NK-92 treated with Interleukin-12 subunit alpha and Interleukin-12 subunit beta, amount 100 ng/mL, for 24 hours (cell line): ENCODE results near the gene C1orf159.
"Not testable (repeated sequence)": the region's sequence is repeated elsewhere in the genome, so short reads cannot be mapped to it uniquely, and the experiment has no call there.

Source experiments
- DNase-seq: peaks from one replicate; lab custom pipeline; 2025; lab: John Stamatoyannopoulos, UW

C1orf159 gene

DNA sequence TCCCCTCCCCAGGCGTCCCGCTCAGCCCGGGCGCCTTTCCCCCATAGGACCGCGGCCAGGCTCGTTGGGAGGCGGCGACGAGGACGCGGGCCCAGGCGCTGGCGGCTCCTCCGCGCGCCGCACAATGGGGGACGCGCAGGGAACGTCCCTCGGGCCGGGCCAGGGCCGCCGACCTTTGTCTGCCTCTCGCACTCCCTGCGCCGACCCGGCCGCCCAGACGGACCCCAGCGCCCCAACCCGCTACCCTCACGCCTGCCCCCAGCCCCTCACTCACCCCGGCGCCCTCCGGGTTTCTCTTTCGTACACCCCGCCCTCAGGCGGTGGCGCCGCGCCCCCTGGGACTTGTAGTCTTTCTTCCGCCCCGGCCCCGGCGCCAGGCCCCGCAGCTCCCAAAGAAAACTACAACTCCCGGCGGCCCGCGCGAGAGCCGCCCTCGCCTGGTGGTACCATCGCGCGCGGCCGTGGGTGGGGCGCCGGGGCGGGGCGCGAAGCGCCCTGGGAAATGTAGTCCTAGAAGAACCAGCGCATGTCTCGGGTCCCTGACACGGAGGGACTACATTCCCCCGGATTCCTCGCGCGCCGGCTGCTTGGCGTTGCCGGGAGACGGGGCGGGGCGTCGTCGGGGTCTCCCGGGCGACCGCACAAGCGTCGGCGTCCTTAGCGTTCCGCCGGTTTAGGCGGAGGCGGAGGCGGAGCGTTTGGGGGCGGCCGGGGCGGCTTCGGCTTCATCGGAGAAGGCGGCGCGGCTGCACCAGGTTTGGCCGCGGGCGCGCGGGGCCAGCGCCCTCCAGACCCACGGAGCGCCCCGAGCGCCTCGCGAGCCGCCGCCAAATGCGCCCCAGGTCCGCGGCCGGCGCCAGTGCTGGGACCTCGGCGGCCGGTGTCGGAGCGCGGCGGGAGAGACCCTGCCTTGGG, at the start of gene C1orf159:
C1orf159 (minus strand) TSS at position 304 of the 915 bp plus-strand sequence. CDS start 24,546 bp downstream, outside the sequence.
- DNase-seq: peak; percentile 92

DNA sequence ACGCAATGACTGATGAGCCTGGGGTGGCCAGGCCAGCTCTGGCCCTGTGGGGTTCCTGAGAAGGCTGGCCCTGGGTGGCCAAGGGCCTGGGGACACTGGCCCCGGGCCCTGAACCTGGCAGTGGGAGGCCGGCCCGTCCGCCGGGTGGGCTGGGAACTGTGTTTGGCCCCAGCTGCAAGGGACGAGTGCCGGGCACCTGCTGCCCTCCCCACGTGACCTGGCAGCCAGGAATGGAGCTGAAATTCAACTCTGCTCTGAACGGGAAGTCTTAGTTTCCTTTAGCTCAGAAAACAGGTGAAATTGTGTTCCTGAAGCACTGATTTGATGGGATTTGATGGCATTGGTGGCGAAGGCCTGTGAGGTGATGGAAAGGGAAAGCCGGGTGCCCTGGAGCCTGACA, 49.6 kb upstream of the C1orf159 start:
- no peak for DNase-seq

DNA sequence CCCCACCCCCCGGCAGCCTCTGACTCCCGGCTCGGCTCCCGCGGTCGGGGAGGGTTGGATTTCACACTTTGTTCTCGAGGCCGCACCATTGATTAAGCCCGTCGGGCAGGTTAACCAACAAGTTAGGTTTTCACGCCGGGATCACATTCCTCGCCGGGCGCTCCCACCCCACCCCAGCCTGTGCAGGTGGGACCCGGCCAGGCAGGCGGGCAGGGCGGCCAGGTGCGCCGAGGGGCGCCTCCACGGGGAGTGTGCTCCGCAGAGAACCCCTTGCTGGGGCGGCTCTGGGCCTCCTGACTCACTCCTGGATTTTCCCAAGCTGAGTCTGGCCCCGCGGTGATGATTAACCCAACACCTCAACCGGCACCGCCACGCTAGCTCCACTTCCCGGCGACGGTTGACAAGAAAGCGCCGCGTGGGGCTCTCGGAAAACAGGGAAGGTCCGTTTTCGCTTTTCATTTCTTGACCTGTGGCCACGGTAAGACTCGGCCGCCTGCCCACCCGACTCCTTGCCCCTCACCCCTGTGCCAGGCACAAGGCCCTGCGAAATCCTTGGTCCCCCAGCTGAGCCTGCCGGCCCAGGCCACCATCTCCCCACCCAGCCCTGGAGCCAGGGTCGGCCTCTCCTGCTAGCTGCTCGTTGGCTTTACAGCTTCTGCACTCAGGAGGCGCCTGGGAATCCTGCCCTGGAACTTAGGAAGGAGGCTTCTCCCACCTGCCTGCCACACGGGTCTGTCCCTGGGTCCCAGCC, 49.0 kb upstream of the C1orf159 start:
- DNase-seq: no peak

DNA sequence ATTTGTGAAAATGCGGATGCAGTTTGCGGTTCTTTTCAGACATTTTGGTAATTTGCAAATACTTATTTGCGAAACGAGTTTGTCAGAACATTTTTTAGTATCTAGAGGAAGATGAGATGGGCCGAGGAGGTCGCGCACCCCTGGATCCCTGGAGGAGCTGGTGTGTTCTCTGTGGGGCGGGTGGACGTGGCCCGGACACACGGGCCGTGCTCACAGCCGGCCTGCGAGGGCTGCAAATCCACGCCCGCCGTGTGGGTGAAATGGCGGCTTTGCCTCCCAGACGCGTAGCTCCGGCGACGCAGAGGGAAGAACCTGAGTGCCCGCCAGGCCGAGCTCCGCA, 48.4 kb upstream of the C1orf159 start:
- no peak for DNase-seq

DNA sequence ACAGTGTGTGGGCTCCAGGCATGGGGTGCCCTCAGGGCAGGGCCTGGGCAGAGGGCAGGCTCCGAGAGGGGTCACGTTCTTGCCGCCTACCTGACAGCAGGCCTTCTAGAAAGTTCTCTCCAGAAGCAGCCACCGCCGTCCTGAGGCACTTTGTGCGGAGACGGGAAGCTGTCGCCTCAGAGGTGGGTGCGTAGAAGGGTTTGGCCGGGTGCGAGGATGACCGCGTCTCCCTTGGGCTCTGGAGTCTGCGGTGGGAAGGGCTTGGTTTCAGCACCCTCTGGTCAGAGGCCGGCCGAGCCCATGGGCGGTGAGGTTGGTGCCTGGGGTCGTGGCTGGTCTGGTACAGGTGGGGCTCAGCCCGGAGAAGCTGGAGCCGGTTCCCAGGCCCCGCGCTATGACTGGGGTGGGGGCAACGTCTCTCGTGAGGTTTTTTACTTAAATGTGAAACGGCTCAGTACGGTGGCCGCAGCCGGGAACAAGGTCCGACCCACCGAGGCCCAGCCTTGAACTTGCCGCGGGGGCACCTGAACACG, 47.7 kb upstream of the C1orf159 start:
- no peak for DNase-seq

DNA sequence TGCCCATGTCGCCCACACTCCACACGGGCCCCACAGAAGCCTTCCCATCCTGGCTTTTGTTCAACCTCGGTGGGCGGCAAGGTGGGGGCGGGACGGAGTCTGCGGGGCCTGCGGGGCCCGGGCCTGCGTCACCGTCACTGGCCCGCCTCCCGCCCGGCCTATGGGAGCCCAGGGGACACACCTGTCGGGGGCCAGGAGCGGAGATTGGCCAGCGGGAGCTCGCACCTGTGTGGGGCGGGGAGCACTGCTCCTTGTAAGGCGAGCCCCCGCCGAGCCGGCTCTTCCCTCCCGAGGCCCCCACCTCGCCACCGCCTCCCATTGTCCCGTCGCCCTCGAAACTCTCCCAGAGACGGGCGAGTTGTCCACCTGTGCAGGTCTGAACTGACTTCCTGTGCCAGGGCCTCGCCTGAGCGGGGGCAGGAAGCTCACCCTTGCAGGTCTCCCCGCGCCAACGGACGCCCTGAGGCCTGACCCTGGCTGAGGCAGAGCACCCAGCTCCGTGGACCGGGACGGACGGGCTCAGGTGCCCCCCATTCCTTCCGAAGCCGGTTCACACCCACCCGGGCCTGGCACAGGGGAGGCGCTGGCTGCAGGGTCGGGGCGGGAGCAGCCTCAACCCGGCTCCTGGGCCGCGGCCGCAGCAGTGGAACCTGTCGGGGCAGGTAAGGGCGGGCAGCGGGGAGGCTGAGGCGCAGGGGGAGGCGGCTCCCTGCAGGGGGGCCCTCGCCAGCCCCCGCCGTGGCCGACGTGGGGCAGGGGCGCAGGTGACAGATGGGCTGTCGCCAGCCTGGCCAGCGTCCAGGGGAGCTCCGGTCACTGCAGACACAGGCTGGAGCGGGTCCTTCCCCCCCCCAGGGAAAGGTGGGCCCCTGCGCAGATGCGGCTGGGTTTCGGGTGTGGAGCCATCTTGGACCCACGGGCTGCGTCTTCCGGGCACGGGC, 47.0 kb upstream of the C1orf159 start:
- DNase-seq: no peak

DNA sequence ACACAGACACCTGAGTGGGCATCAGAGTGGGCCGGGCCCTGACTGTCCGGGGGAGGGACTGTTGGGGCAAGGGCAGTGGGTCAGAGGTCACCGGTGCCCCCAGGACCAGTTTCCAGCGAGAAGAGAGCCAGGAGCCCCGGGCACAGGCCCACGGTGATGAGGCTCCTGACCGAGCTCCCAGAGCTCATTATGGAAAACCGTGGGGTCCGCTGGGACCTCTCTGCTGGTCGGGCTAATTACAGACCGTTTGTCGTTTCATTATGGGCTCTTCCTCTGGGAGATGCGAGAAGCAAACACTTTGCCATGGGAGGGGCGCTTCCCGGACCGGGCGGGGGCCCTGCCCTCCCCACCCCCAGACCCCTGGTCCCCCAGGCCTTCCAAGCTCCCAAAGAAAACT, 45.8 kb upstream of the C1orf159 start:
- DNase-seq: no peak

DNA sequence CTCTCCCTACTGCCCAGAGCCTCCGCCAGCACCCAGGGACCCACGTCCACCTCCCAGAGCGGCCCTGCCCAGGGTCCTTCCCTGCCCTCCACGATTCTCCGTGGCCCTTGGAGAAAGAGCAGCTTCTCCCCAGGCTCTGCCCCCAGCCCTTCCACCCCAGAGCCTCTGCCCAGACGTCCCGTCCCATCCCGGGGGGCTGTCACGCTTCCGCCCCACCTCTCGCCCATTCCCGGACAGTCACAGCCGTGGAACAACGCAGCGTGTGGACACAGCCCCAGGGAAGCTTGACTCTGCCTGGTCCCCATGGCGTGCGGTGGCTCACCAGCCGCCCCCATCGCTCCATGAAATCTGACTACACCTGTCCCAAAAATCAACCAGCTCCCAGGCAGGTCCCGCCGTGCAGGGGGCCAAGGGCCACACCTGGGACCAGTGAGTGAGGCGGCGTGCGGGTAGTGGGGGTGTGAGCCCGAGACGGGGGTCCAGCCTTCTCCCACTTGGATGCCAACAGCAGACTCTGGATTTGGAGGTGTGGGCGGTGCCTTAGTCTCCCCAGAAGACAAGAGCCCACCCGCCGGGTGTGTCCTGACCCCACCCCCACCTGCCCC, 45.3 kb upstream of the C1orf159 start:
- no peak for DNase-seq

DNA sequence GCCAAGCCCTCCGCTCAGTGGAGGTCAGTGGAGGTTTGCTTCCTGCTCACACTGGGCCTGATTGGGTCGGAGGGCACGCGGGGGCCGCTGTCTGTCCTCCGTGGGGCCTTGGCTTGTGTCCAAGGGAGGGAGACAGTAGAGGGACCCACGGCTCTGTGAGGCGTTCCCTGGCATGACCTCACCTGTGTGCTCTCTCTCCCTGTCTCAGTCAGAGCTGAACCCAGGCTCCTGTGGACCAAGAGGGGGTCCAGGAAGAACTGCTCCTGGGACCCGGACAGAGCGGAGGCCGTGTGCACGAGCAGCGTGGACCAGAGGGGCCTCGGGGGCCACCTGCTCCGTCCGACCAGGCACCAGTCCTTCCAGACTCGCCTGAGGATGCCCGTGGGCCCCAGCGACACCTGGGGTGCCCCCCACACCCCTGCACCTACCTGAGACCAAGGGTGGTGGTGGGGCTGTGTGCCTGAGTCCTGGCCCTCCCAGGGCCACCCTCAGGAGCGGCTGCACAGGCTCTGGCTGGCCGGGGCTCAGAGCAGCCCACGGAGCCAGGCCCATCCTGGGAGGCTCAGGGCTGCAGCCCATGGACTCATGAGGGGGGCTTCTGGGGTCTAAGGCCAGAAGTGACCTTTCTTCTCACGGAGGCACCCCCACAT, 44.5 kb upstream of the C1orf159 start:
- no peak for DNase-seq

DNA sequence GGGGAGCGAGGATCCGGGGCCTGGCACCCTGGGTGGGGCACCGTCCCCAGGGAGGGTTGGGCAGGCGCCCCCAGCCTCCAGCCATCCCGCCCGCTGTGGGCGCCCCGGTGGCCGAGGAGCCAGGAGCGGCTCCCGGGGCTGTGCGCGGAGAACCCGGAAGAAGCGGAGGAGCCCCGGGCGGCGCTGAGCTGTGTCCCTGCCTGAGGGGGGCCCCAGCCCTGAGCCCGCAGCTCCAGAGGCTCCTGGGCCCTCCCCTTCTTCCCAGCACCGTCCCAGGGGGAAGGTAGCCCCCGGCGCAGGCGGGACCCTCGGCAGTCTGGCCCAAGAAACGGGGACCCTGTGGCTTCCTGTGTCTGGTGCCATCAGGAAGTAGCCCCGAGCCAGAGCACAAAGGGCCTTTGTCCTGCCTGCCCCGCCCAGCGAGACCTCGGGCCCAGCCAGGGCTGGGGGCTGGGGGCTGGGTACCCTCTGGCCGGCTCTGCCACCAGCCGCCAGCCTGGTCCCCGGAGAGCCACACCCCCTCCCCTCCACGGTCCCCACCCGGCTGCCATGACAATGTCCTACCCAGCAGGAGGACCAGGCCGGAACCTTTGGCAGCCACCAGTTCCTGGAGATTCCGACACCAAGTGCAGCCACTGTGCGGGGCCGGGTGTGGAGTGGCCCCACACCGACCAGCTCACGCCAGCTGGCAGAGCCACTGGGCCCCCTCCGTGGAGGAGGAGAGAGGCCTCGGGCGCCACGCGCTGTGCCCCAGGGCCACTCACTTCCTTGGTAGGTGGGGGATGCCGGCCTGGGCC, 42.2 kb upstream of the C1orf159 start:
- DNase-seq: no peak

DNA sequence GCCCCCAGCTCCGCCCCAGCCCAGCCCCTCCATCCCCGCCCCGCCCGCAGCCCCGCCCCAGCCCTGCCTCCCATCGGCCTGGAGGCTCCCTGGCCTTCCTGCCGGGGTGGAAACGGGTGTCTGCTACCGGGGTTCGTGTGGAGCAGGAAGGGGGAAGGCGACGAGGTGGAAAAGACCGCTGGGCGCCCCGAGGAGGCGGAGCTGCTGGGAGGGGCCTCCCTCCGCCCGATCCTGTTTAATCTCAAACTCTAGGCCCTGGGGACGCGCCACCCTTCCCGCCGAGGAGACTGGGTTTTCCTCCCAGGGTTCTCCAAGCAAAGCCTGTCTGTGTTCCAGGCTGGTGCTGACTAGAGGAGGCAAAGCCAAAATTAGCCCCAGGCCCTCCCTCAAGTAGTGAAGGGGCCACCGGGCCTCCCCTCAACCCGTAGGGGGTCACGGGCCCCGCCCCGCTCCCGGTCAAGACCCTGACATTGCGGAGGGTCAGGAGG, 41.6 kb upstream of the C1orf159 start:
- DNase-seq: peak; percentile 32

DNA sequence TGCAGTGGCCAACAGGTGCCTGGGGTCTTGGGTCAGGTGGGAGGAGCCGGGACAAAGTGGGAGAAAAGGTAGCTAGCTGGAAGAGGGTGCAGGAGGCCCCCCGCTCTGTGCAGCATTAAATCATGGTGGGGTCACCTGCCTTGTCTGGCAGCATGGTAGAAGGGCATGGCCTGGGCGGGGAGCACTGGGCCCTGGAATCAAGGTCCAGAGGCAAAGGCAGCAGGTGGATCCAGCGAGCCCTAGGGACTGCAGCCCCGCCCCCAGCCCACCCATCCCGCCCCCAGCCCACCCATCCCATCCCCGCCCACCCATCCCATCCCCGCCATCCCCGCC, 41.1 kb upstream of the C1orf159 start:
- no peak for DNase-seq

DNA sequence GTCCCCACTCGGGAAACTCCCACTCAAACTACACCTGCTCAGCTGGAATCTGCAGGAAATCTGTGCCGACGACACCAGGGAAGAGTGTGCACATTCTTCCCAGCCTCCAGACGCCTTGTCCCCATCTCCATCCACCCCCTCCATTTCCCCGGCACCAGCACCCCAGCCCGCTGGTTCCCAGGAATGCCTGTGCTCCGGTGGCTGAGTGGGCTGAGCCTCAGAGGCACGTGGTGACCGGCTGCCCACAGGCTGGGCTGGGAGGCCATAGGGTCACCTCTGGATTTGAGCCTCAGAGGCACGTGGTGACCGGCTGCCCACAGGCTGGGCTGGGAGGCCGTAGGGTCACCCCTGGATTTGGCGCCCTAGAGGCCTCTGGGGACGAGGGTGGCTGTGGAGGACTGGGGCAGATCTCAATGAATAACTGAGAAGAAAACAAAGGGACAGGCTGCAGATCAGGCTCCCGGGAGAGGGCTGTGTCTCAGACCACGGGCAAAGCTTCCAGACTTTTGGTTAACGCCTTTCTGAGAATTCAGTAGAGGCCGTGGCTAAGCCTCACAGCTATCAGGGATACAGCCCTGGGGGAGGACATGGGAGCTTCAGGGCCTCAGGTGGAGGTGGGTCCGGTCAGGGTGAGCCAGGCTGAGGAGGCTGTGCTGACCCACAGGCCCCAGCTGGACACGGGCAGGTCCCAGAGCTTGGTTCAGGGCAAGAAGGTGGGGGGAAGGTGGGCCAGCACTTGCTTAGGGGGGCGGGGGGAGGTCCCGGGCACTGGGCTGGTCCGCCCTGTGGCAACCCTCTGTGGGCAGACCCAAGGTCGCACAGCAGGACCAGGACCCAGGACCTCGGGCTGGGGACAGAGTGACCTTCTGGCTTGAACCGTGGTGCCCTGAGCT, 40.5 kb upstream of the C1orf159 start:
- DNase-seq: no peak

DNA sequence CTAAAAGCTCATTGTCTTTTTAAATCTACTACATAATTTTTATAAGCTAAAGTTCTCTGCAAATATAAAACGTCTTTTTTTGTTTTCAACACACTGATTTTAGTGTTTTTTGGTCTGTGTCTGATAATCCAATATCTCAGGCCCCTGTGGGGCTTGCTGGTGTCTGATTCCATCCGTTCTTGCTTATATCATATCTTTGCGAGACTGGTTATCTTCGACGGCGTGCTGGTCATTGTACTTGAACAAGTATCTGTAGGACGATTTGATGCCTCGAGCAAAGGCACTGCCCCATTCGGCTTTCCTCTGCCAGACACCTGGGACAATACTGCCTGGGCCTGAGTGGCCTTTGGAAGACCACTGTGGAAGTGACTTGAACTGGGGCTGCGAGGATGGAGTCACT, 39.4 kb upstream of the C1orf159 start:
- no peak for DNase-seq

DNA sequence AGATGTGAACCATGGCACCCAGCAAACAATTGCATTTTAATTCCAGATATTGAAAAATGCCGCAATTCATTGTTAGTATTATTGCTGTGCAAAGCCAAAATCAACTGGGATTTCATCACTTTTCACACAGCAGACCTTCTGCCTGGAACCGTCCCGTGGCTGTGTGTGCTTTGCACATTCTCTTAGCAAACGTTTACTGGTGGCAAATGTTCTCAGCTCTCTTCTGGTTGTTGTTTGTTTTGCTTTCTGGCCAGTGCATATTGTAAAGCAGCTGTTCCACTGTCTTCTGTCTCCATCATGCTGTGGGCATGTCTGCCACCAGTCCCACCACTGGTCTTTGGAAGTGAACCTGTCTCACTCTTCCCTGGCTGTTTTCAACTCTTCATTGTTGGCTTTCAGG, 38.0 kb upstream of the C1orf159 start:
- DNase-seq: no peak

DNA sequence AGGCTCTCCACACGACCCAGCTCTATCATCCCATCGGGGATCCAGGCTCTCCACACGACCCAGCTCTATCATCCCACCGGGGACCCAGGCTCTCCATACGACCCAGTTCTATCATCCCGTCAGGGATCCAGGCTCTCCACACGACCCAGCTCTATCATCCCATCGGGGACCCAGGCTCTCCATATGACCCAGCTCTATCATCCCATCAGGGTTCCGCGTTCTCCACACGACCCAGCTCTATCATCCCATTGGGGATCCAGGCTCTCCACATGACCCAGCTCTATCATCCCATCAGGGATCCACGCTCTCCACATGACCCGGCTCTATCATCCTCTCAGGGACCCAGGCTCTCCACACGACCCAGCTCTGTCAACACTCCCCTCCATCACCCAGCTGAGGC, 37.3 kb upstream of the C1orf159 start:
- not testable (repeated sequence) for DNase-seq

DNA sequence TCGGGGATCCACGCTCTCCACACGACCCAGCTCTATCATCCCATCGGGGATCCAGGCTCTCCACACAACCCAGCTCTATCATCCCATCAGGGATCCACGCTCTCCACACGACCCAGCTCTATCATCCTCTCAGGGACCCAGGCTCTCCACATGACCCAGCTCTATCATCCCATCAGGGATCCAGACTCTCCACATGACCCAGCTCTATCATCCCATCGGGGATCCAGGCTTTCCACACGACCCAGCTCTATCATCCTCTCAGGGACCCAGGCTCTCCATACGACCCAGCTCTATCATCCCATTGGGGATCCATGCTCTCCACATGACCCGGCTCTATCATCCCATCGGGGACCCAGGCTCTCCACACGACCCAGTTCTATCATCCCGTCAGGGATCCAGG, 36.5 kb upstream of the C1orf159 start:
- DNase-seq: not testable (repeated sequence)

DNA sequence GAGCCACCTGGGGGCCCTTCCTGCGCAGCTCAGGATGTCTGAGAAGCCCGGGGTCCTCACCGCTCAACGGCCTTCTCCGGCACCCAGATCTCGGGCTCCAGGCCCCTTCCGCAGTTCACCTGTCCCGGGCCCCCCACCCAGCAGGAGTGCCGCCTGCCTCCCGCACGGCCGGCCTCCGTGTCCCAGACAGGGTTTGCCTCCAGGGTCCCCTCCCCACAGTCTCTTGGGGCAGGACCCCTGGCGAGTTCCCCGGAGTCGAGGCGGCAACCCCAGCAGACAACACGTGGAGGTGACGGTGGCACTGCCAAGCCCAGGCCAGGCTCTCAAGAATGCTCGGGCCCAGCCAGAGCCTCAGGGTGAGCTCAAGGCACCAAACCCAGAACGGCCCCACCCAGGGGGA, 35.4 kb upstream of the C1orf159 start:
- DNase-seq: no peak

DNA sequence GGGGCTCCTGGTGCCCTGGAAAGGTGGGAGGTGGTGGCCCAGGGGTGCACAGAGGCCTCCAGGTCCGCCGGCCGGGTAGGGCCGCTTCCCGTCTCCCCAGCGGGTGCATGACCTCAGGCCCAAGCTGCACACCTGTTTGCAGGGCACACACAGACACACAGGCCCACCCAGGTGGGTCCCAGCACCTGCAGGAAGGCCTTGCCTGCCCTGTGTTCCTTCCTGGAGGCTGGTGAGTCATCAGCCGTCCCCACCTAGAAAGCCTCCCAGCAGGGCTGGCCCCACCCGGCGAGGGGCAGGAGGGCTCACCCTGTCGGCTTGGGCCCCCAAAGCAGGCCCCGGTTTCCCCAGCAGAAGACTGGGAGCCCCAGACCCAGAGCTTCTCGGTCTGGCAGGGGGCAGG, 34.2 kb upstream of the C1orf159 start:
- DNase-seq: no peak
